NCI-H345 (cell line): ENCODE measurements around the gene LBHD2.
"Not testable (repeated sequence)": the region's sequence is repeated elsewhere in the genome, so short reads cannot be mapped to it uniquely, and the experiment has no call there.

ENCODE experiments used
- DNase-seq: peaks from one replicate; lab custom pipeline; 2025; lab: John Stamatoyannopoulos, UW

LBHD2 gene

GRCh38 chr14:103119527-103119926 lies 35.5 kb downstream of the LBHD2 start:
- DNase-seq = not testable (repeated sequence)

DNA sequence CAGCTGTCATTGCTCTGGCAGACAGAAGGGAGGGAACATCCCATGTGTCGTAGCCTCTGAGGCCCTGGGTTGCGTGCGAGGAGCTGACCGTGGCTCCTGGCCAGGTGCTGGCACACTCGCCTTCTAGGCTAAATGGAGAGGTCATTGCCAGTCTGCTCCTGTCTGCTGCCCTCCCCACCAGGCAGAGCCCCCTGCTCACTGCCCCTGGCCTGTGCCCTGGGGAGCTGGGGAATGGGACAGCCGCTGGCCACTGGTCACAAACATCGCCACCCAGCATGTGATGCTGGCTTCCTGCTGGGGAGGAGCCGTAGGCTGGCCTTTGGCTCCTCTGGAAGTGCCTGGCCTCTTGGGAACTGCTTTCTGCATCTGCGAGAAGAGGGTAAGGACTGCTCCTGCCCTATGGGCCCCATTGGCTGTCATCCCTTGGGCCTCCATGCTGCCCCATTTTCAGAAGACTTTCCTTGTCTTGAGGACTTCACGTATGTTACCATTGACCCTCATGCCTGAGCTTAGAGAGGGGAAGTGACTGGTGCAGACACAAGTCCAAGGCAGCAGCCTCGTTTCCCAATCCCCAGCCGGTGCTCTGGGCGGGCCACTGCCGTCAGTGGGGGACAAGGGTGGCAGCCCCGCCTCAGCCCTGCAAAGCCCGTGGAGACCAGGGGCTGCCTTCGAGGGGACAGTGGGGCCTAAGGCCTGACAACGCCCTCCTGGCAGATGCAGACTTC lies 37.3 kb downstream of the LBHD2 start:
- peak; percentile 34 for DNase-seq

GRCh38 chr14:103121846-103122584 lies 38.0 kb downstream of the LBHD2 start:
- DNase-seq = peak; percentile 97

- peak; percentile 65 for DNase-seq
Measured at GRCh38 chr14:103122585-103122946, 38.6 kb downstream of the LBHD2 start.

DNA sequence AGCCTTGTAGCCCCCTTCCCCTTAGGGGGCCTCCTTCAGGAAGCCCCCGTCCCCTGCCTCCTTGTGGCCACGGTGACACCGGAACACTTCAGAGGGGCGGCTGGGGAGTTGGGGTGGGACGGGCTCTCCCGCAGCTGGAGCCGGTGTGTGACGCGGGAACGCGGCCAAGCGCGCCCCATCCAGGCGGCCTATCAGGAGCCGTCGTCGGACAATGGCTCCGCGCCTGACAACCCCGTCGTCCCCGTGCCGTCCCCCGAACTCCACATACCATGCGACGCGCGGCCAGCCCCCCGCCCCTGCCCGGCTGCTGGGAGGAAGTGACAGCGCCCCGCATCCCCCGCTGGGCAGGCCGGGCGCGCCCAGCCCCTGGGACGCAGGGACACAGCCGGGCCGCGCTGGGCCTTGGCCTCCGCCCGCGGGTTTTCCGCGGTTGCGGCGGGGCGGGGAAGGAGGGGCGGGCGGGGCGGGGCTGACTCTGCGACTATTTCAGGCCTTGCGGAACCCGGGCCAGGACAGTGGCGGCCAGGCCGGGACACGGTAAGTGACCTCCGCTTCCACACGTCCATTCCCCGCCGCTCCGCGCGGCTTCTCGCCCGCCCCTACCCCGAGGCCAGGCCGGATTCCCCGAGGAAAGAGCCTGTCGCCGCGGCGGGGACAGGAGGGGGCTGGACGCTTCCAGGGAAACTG lies 39.1 kb downstream of the LBHD2 start, which contains the start of gene TNFAIP2:
Gene TNFAIP2 (plus strand): TSS at position 515 of the 687 bp plus-strand sequence. CDS start 2,997 bp downstream, outside the sequence.
- DNase-seq = peak; percentile 36

DNA sequence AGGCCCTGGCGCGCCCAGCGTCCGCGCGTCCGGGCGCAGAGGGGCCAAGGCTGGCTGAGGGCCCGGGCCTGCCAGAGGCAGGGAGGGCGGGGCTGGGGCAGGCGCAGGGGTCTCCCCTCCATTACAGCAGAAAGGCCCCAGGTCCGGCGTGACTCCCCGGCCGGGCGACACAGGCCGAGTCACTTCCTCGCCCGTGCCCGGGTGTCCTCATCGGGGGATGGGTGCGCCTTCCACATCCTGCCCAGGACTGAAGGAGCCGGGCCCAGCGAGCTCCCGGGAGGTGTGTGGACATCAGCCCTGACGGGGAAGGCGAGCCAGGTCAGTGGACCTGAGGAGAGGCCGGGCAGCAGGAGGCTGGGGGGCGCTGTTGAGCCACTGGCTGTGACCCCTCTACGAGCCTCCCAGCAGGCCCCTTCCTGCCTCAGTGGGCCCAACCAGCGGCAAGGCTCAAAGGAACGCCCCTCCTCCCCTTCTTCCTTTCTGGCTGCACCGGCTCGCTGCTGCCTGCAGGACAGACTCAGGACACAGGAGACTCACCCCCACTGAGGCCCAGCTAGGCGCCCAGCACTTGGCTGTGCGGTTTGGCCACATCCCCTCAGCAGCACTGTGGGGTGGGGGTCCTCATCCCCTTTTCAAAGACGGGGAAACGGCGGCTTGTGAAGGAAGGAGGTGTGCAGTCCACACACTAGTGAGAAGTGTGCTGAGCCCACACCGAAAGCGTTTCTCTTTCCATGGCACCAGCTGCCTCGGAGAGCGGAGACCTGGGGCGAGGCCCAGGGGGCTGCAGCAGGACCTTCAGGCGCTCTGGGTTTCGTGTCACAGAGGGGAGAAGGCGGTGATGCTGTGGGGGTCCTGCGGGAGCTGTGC lies 39.9 kb downstream of the LBHD2 start:
- DNase-seq = no peak

DNA sequence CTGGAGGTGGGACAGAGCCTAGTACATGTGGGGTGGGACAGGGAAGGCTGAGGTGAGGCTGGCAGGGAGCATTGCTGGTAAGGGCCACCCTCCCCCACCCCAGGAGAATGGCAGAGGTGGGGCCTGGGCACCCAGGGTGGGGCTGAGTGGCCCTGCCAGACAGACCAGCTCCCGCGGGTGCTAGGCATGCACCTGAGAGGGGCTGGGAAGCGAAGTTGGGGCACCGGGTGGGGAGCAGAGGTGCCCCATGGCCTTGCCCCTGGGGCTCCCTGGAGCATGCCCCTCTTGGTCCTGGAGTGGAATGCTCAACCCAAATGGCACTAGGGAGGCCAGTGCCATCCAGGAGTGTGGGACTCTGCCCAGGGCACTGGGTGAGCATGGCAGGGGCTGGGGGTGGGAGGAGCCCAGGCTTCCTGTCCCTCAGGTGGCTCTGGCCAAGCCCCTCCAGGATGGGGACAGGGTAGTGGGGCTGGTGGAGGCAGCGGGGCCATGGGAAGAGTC lies 40.5 kb downstream of the LBHD2 start:
- no peak for DNase-seq

DNA sequence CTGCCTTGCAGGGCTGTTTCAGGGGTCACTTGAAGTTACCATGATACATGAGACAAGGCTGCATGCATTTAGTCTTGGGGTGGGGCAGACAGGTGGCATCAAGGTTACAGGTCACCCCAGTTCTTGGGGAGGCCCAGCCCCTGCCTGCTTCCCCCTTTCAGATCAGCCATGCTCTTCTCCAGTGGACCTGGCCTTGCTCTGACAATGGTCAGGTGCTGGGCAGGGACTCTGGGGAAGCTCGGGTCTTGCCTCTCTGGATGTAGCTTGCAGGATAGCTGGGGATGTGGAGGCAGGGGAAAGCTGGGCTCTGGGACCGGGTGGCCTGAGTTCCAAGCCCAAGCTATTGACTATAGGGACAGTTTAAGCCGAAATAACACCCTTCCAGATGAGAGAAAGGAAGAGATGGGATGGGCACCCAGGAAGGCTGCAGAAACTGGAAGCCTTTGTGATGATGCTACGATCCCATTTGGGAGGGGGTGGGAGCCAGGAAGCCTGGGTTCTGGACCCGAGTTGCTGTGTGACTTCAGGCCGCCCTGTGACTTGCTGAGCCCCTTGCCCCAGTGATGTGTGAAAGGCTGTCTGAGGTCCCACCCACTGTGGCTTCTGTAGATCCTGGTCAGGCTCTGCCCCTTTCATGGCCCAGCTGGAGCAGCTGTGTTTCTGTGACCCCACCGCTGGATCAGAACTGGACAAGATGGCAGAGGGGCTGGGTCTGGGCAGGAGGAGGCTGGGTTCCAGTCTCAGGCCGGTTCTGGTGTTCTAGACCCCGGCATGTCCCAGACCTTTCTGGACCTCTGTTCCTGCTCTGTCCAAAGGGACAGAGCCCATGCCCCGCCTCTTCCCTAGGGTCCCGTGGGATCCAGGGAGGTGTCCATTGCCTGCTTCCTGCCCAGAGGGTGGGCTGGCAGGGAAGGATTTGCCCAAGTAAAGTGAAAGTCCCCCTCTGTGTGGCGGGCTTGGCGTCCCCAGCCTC lies 41.4 kb downstream of the LBHD2 start:
- DNase-seq = no peak

DNA sequence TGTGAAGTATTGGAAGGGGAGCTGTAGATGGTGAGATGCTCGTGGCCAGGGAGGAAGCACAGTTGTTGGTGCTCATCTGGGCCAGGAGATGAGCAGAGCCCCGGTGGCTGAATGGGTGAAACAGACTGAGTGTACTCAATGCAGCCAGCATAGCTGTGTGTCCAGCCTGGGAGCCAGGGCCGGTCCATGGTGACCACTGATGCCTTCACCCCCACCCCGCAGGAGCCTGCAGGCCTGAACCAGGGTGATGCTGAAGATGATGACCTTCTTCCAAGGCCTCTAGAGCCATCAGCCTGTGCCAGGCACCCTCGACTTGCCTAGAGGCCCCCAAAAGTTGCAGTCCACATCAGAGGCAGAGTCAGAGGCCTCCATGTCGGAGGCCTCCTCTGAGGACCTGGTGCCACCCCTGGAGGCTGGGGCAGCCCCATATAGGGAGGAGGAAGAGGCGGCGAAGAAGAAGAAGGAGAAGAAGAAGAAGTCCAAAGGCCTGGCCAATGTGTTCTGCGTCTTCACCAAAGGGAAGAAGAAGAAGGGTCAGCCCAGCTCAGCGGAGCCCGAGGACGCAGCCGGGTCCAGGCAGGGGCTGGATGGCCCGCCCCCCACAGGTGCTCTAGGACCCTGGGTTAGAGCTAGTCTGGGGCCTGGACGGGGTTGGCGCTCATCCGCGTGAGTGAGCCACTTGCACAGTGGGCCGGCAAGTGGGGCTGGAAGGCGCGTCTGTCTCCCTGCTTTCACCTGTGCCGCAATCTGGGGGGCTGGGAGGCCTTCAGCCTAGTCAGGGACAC lies 42.3 kb downstream of the LBHD2 start:
- DNase-seq = no peak

GRCh38 chr14:103126873-103127304 lies 42.9 kb downstream of the LBHD2 start:
- DNase-seq = peak; percentile 65

DNA sequence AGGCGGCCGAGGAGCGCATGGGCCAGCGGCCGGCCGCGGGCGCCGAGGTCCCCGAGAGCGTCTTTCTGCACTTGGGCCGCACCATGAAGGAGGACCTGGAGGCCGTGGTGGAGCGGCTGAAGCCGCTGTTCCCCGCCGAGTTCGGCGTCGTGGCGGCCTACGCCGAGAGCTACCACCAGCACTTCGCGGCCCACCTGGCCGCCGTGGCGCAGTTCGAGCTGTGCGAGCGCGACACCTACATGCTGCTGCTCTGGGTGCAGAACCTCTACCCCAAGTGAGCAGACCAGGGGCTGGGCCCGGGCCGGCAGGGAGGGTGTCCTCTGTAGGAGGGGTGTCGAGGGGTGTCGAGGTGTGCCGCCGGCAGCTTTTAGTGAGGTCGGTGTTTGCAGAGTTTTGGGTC lies 43.3 kb downstream of the LBHD2 start:
- no peak for DNase-seq

DNA sequence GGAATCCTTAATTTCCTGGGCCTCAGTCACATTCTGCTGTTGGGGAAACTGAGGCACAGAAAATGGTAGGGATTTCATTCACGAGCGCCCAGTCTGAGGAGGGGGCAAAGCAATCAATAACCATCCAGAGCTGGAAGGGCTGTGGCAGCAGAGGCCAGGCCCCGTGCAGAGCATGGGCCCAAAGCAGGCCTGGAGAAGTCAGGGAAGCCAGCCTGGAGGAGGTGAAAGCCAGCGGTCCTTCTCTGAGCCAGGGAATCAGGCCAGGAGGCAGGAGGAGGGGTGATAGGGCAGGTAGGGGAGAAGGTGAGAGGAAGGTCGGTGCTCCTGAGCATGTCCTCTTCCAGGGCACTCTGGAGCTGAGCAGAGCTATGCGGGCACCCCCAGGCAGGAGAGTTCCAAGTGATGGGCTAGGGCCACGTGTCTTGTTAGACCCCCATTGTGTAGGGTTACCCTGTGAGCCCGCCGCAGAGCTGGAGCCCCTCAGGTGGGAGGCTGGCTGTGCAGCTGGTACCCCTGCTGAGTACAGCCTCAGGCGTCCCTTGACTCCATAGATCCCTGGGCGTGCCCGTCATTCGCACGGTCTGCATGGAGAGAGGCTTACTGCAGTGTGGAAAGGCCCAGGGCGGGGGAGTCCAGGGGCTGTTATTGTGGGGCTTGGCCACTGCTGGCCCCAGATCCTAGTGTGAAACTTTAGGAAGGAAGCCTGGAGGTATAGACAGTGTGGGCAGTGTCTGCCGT lies 44.0 kb downstream of the LBHD2 start:
- peak; percentile 76 for DNase-seq

- no peak for DNase-seq
Measured at GRCh38 chr14:103128631-103129300, 44.8 kb downstream of the LBHD2 start.

- no peak for DNase-seq
Measured at GRCh38 chr14:103129301-103130016, 45.4 kb downstream of the LBHD2 start.

GRCh38 chr14:103130017-103130764 lies 46.2 kb downstream of the LBHD2 start:
- no peak for DNase-seq

GRCh38 chr14:103130965-103131364 lies 47.0 kb downstream of the LBHD2 start:
- DNase-seq = no peak

- DNase-seq = no peak
Measured at GRCh38 chr14:103131580-103131979, 47.6 kb downstream of the LBHD2 start.
